Heart left ventricle (tissue), 16 donors: ENCODE measurements around the gene TAPT1. TPM values are rescaled to one million over a fixed set of nuclear protein-coding genes. Genes with fewer than 3 reads are reported as not detected.
"Not testable (repeated sequence)": the region's sequence is repeated elsewhere in the genome, so short reads cannot be mapped to it uniquely, and the experiment has no call there.

Source experiments
- ATAC-seq, 4 donors: fragments of 200-7000 bp; cut with Tn5 transposase; one replicate each; pipeline ENCODE4 v1.9.1; 2020 to 2022; ENCODE audit warnings: moderate library complexity in 4 of 4, mild to moderate bottlenecking in 3 of 4, moderate number of reproducible peaks in 1 of 4
- DNase-seq, 5 donors: peaks; one replicate each; pipeline ENCODE4 v3.0.0-alpha.2; 2020
- H3K27ac ChIP-seq, 12 donors: fragments of 200-600 bp; sonication (generic) in 4 of 12; one replicate each; pipeline versions ENCODE4 v1.5.0 to v1.8.0; 2016 to 2022; ENCODE audit warnings: mild to moderate bottlenecking in 2 of 12
- H3K27me3 ChIP-seq, 9 donors: fragments of 200-600 bp; sonication (generic) in 2 of 9; one replicate each; pipeline versions ENCODE4 v1.5.1 to v1.8.0; 2016 to 2022; ENCODE audit warnings: mild to moderate bottlenecking in 3 of 9
- H3K36me3 ChIP-seq, 9 donors: fragments of 200-600 bp; sonication (generic) in 2 of 9; one replicate each; pipeline versions ENCODE4 v1.5.0 to v1.8.0; 2018 to 2022; ENCODE audit warnings: mild to moderate bottlenecking in 2 of 9
- H3K4me1 ChIP-seq, 12 donors: fragments of 200-600 bp; sonication (generic) in 4 of 12; one replicate each; pipeline versions ENCODE4 v1.5.0 to v1.8.0; 2016 to 2022; ENCODE audit warnings: mild to moderate bottlenecking in 3 of 12
- H3K4me3 ChIP-seq, 12 donors: fragments of 200-600 bp; sonication (generic) in 4 of 12; one replicate each; pipeline versions ENCODE4 v1.5.0 to v1.8.0; 2017 to 2022; ENCODE audit warnings: mild to moderate bottlenecking in 9 of 12, moderate library complexity in 4 of 12
- H3K9me3 ChIP-seq, 12 donors: fragments of 200-600 bp; sonication (generic) in 4 of 12; one replicate each; pipeline versions ENCODE4 v1.5.0 to v1.8.0; 2016 to 2022; ENCODE audit warnings: mild to moderate bottlenecking in 1 of 12
- CTCF ChIP-seq, 12 donors: fragments of 200-600 bp; sonication (generic) in 4 of 12; IDR thresholded peaks; one replicate each; pipeline versions ENCODE4 v1.5.0 to v1.8.0; 2018 to 2022; ENCODE audit warnings: antibody characterized with exemption in 12 of 12, mild to moderate bottlenecking in 5 of 12
- POLR2A ChIP-seq, 2 donors: fragments of 450-650 bp; IDR thresholded peaks; one replicate each; pipeline ENCODE4 v1.6.1; 2017; ENCODE audit warnings: antibody characterized with exemption in 2 of 2, mild to moderate bottlenecking in 2 of 2, moderate library complexity in 2 of 2
- WGBS, 4 donors: extraction: QIAGEN DNeasy Blood & Tissue Kit in 2 of 4; methylation state at CpG; one replicate each; pipeline versions ENCODE4 v1.1.5 to v1.1.7; 2013 to 2018; 5-methylcytosine and 5-hydroxymethylcytosine counted together
- intact Hi-C, 10 donors: fragments of 100-400 bp; cut with DNase I; formaldehyde crosslinking; loops; one replicate each; pipeline versions ENCODE4 v1.11.1 to v1.14.2; 2022
- long read RNA-seq, 3 donors: library from polyadenylated mRNA; unstranded; transcript quantifications; one replicate each; pipeline ENCODE4 v2.0.0, GENCODE V29; 2020 to 2021
- polyA plus RNA-seq, 2 donors: library from polyadenylated mRNA; stranded (reverse); fragments of 200-250 nt; gene quantifications; one replicate each; pipeline ENCODE4 v1.2.3, GENCODE V29; 2013
- total RNA-seq, 9 donors: library from RNA; depleted of rRNA in 2 of 9; stranded (reverse); fragments of >200 nt in 2 of 9; fragmentation: NEBNext Ultra II Directional in 3 of 9; extraction: Animal tissue kit (Norgen Biotek cat#: 25700) in 3 of 9; gene quantifications; one replicate each; pipeline versions ENCODE4 v1.1.0 to v1.2.4, GENCODE V29; 2016 to 2023
- donor health status: ischemic (EF 13 %, LVEDD 7.1; RV severe dilation, severe dysfunction).
- donor health status: healthy with polysubstance abuse.
- donor health status: DM: no; HTN: yes; CAD: no.
- donor health status: DM: no; HTN: no; CAD: no.
- donor health status: ischemic (EF 25% LVEDD 6.9; RV normal size, moderate dysfunction).
- donor health status: ischemic (EF 25% LVEDD 5.7; RV mildly dilated, moderate dysfunction).
- donor health status: healthy.
- donor health status: DM: yes; HTN: yes; CAD: no.
- donor health status: ischemic (EF 35%, LVEDD 5.7; RV mildly dilated, moderate dysfunction).
- donor health status: nonischemic (EF 11% LVEDD 7.7; RV severe dilation, severe dysfunction).
- donor health status: DM: yes; HTN: yes; CAD: no.
- donor health status: PGD.
- donor health status: ischemic (EF 29% LVEDD 5.4; RV normal size, mild dysfunction).
- donor health status: nonischemic (EF 23%, LVEDD 6.1; RV moderate dilation, normal function).

TAPT1 gene
- total RNA-seq, result 10 to 100 TPM; 15.8 to 53.4 (median 38.0) TPM
- polyA plus RNA-seq, result 10 to 100 TPM; 12.3 to 23.8 TPM
- long read RNA-seq, donor 1, full-length matches to known transcripts, result 30 of 54 reads
- long read RNA-seq, donor 1, partial matches to known transcripts, result 2 of 54 reads
- long read RNA-seq, donor 1, other reads (novel, unspliced or antisense), result 22 of 54 reads
- long read RNA-seq, donor 2, full-length matches to known transcripts, result 4 of 19 reads
- long read RNA-seq, donor 2, partial matches to known transcripts, result 14 of 19 reads
- long read RNA-seq, donor 2, other reads (novel, unspliced or antisense), result 1 of 19 reads
- long read RNA-seq, donor 3, full-length matches to known transcripts, result 60 of 80 reads
- long read RNA-seq, donor 3, partial matches to known transcripts, result 4 of 80 reads
- long read RNA-seq, donor 3, other reads (novel, unspliced or antisense), result 16 of 80 reads

- peak; percentile 56 to 91 (median 81) for ATAC-seq
Observed at GRCh38 chr4:16225863-16226815, at the start of gene TAPT1. TAPT1 (minus strand) TSS chr4:16226471; CDS start chr4:16226457, 14 bp downstream.

GRCh38 chr4:16271411-16271810 lies 45.1 kb upstream of the TAPT1 start:
- H3K36me3 ChIP-seq, result no peaks in the 10 kb centered on the region
- H3K4me1 ChIP-seq, result peaks cover 0 to 19% (median 0%) of the 10 kb centered on the region in 12 donors
- intact Hi-C loops, result loop anchor here in 1 of 10 donors (10.0 kb wide), 1 partner anchor 467 kb away; no protein-coding TSS in a partner anchor
- 65 to 75% (median 68%) methylated on average over 4 of the region's 4 CpGs for WGBS, 4 donors
- no peak for ATAC-seq
- DNase-seq, result no peak
- H3K9me3 ChIP-seq, result peaks cover 0 to 7% (median 0%) of the 10 kb centered on the region in 12 donors
- TF ChIP-seq CTCF (IDR thresholded peaks at IDR 0.05) (no peak), POLR2A (IDR thresholded peaks at IDR 0.05) (no peak)
- no peaks in the 10 kb centered on the region for H3K27me3 ChIP-seq
- H3K27ac ChIP-seq, result peak overlapping the region in 1 of 12 donors; percentile 9
- no peak overlapping the region for H3K4me3 ChIP-seq

More at GRCh38 chr4:16225863-16226815, at the start of gene TAPT1:
- DNase-seq, result peak; percentile 88 to 92 (median 90)
- Histone ChIP-seq H3K4me3 (peak within 1 kb of the TSS; percentile 72 to 93 (median 87)), H3K36me3 (no peaks in the 10 kb centered on the region), H3K4me1 (peaks cover 0 to 69% (median 45%) of the 10 kb centered on the region in 12 donors), H3K27ac (peak within 1 kb of the TSS; percentile 95 to 99 (median 97)), H3K9me3 (no peaks in the 10 kb centered on the region), H3K27me3 (no peaks in the 10 kb centered on the region)
- TF ChIP-seq CTCF (IDR thresholded peaks at IDR 0.05), result no peak
- no peak for TF ChIP-seq POLR2A (IDR thresholded peaks at IDR 0.05)
- intact Hi-C loops, result no loop called here
- WGBS, 4 donors, result 0 to 1% (median 0%) methylated on average over 30 to 143 of the region's 143 CpGs

- TF ChIP-seq CTCF (IDR thresholded peaks at IDR 0.05) (peak in 3 of 12 donors; percentile 10 to 19 (median 12)), POLR2A (IDR thresholded peaks at IDR 0.05) (no peak)
- Histone ChIP-seq H3K4me1 (peaks cover 0 to 19% (median 0%) of the 10 kb centered on the region in 12 donors), H3K9me3 (peaks cover 0 to under 1% (median 0%) of the 10 kb centered on the region in 12 donors), H3K27ac (peak overlapping the region in 1 of 12 donors; percentile 72), H3K4me3 (no peak overlapping the region), H3K27me3 (no peaks in the 10 kb centered on the region), H3K36me3 (no peaks in the 10 kb centered on the region)
- no peak for DNase-seq
- intact Hi-C loops, result loop anchor here in 1 of 10 donors (10.0 kb wide), 1 partner anchor 466 kb away; no protein-coding TSS in a partner anchor
- 80 to 88% (median 85%) methylated on average over 6 of the region's 6 CpGs for WGBS, 4 donors
- peak in 3 of 4 donors; percentile 29 to 69 (median 42) for ATAC-seq
Observed at GRCh38 chr4:16270454-16271328, 44.4 kb upstream of the TAPT1 start.

GRCh38 chr4:16269742-16270453 lies 43.6 kb upstream of the TAPT1 start:
- DNase-seq, H3K9me3 ChIP-seq, H3K27me3 ChIP-seq, H3K36me3 ChIP-seq, H3K4me3 ChIP-seq: not testable (repeated sequence)
- Histone ChIP-seq H3K4me1 (peaks cover 0 to 21% (median 0%) of the 10 kb centered on the region in 12 donors), H3K27ac (peak overlapping the region in 1 of 12 donors; percentile 72)
- peak; percentile 35 to 60 (median 46) for ATAC-seq
- 65 to 74% (median 67%) methylated on average over 4 of the region's 4 CpGs for WGBS, 4 donors
- intact Hi-C loops, result loop anchor here in 8 of 10 donors (5.0 to 10.0 kb wide), 7 partner anchors 73 to 465 kb away; no protein-coding TSS in a partner anchor
